OCI-LY7 (cell line): ENCODE data around the gene DAZAP1. TPM values are rescaled to one million over a fixed set of nuclear protein-coding genes. Genes with fewer than 3 reads are reported as not detected.

Experiments used
- BruUV-seq: library from RNA; stranded (reverse); fragments of 400-500 nt; replicated peaks from 2 replicates; lab custom pipeline; 2021; lab: Mats Ljungman, UMichigan
- CTCF ChIA-PET: fragments of 300-600 bp; sonication (Branson Sonifier 250); formaldehyde crosslinking; loops from one replicate; lab custom pipeline; 2022; ENCODE audit warnings: antibody characterized with exemption; ENCODE audit not compliant: unreplicated experiment; lab: Charles Lee
- POLR2A ChIA-PET: fragments of 300-600 bp; sonication (Branson Sonifier 250); formaldehyde crosslinking; loops from one replicate; lab custom pipeline; 2022; ENCODE audit warnings: antibody characterized with exemption; lab: Charles Lee
- DNase-seq: peaks from one replicate; pipeline ENCODE4 v3.0.0-alpha.2; 2015; ENCODE audit warnings: low spot score
- H2AFZ ChIP-seq: fragments of 200-600 bp; sonication (generic), shearing (Covaris generic); 2 replicates; pipeline ENCODE4 v1.6.1; 2014; ENCODE audit warnings: mild to moderate bottlenecking, antibody characterized with exemption, low read length, moderate library complexity
- H3K27ac ChIP-seq: fragments of 200-600 bp; sonication (generic); 2 replicates; pipeline ENCODE4 v1.5.1; 2014; ENCODE audit warnings: mixed run types, low read depth, mild to moderate bottlenecking, moderate library complexity, low read length, inconsistent platforms; ENCODE audit not compliant: poor library complexity, severe bottlenecking
- H3K36me3 ChIP-seq: fragments of 200-600 bp; sonication (generic); 2 replicates; pipeline ENCODE4 v1.6.1; 2014; ENCODE audit warnings: mild to moderate bottlenecking, antibody characterized with exemption, low read length, moderate library complexity, mixed read lengths; ENCODE audit not compliant: insufficient read depth
- H3K4me1 ChIP-seq: fragments of 200-600 bp; sonication (generic); 2 replicates; pipeline ENCODE4 v1.5.1; 2014; ENCODE audit warnings: mild to moderate bottlenecking, low read length; ENCODE audit not compliant: insufficient read depth, poor library complexity, severe bottlenecking
- H3K4me2 ChIP-seq: fragments of 200-600 bp; sonication (generic); 2 replicates; pipeline ENCODE4 v1.6.1; 2014; ENCODE audit warnings: mild to moderate bottlenecking, low read length
- H3K4me3 ChIP-seq: fragments of 200-600 bp; sonication (generic); 2 replicates; pipeline ENCODE4 v1.5.1; 2014; ENCODE audit warnings: mild to moderate bottlenecking, low read depth, low read length; ENCODE audit not compliant: poor library complexity, severe bottlenecking
- H3K79me2 ChIP-seq: fragments of 200-600 bp; sonication (generic); 2 replicates; pipeline ENCODE4 v1.6.1; 2016; ENCODE audit warnings: low read depth, mild to moderate bottlenecking, low read length, moderate library complexity, mixed read lengths; ENCODE audit not compliant: insufficient read depth
- H3K9me2 ChIP-seq: fragments of 200-600 bp; sonication (generic); 2 replicates; pipeline ENCODE4 v1.6.1; 2016; ENCODE audit warnings: mild to moderate bottlenecking, low read length, mixed read lengths; ENCODE audit not compliant: insufficient read depth
- H3K9me3 ChIP-seq: fragments of 200-600 bp; sonication (generic); 2 replicates; pipeline ENCODE4 v1.6.1; 2014; ENCODE audit warnings: mild to moderate bottlenecking, mixed run types, low read length, mixed read lengths
- H4K20me1 ChIP-seq: fragments of 200-600 bp; sonication (generic); 2 replicates; pipeline ENCODE4 v1.6.1; 2014; ENCODE audit warnings: mild to moderate bottlenecking, antibody characterized with exemption, low read length, moderate library complexity, mixed read lengths; ENCODE audit not compliant: insufficient read depth
- EZH2phosphoT487 ChIP-seq: fragments of 200-600 bp; sonication (generic); IDR thresholded peaks from 2 replicates; pipeline ENCODE4 v1.6.1; 2018; ENCODE audit warnings: low read depth, borderline replicate concordance, mild to moderate bottlenecking, mixed run types, antibody characterized with exemption, low read length, moderate library complexity, mixed read lengths
- intact Hi-C: fragments of 100-400 bp; cut with micrococcal nuclease; formaldehyde crosslinking; loops from one replicate; pipeline ENCODE4 v1.10.0; 2022; ENCODE audit not compliant: unreplicated experiment
- total RNA-seq, 2 experiments: library from RNA; depleted of rRNA in 1 of 2; stranded (reverse); fragments of >200 nt in 1 of 2; shearing (Covaris generic) in 1 of 2; gene quantifications; 2 replicates each; pipeline ENCODE4 v1.2.3, GENCODE V29; 2014 to 2022
- TF ChIP-seq, protein P1 (sequence below): fragments of 200-600 bp; sonication (generic); conservative IDR thresholded peaks from 2 replicates; pipeline ENCODE4 v1.5.1; 2014; ENCODE audit warnings: mild to moderate bottlenecking, antibody characterized with exemption, low read length, moderate library complexity, mixed read lengths

DAZAP1 gene
- total RNA-seq, 2 experiments from 2014 or later, result 170 to 373 TPM

GRCh38 chr19:1397838-1398237 is 9.5 kb upstream of the DAZAP1 start:
- POLR2A ChIA-PET, result no interaction called here
- Histone ChIP-seq H3K27ac (no peak overlapping the region), H3K36me3 (peaks cover 40% of the 10 kb centered on the region), H4K20me1 (no peaks in the 10 kb centered on the region), H3K4me1 (peaks cover 9% of the 10 kb centered on the region), H3K79me2 (no peaks in the 10 kb centered on the region), H3K9me3 (no peaks in the 10 kb centered on the region), H2AFZ (no peak overlapping the region), H3K4me3 (no peak overlapping the region), H3K4me2 (no peak overlapping the region), H3K9me2 (no peaks in the 10 kb centered on the region)
- TF ChIP-seq EZH2phosphoT487, result no peak
- TF ChIP-seq, protein P1, sequence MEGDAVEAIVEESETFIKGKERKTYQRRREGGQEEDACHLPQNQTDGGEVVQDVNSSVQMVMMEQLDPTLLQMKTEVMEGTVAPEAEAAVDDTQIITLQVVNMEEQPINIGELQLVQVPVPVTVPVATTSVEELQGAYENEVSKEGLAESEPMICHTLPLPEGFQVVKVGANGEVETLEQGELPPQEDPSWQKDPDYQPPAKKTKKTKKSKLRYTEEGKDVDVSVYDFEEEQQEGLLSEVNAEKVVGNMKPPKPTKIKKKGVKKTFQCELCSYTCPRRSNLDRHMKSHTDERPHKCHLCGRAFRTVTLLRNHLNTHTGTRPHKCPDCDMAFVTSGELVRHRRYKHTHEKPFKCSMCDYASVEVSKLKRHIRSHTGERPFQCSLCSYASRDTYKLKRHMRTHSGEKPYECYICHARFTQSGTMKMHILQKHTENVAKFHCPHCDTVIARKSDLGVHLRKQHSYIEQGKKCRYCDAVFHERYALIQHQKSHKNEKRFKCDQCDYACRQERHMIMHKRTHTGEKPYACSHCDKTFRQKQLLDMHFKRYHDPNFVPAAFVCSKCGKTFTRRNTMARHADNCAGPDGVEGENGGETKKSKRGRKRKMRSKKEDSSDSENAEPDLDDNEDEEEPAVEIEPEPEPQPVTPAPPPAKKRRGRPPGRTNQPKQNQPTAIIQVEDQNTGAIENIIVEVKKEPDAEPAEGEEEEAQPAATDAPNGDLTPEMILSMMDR, result no peak
- no peak for DNase-seq
- no TSS peak for BruUV-seq
- intact Hi-C loops, result no loop called here
- CTCF ChIA-PET, result no interaction called here

- peaks cover 28% of the 10 kb centered on the region; the same call in 1 of the 2 replicates for H3K36me3 ChIP-seq
- no peak overlapping the region for H3K4me2 ChIP-seq
- DNase-seq, result no peak
- intact Hi-C loops, result no loop called here
- ChIA-PET POLR2A (no interaction called here), CTCF (no interaction called here)
- H3K4me1 ChIP-seq, result peaks cover 9% of the 10 kb centered on the region
- H4K20me1 ChIP-seq, result no peaks in the 10 kb centered on the region
- H3K9me2 ChIP-seq, result no peaks in the 10 kb centered on the region
- TF ChIP-seq EZH2phosphoT487, result no peak
- TF ChIP-seq, protein P1, result no peak
- H2AFZ ChIP-seq, result no peak overlapping the region
- no peak overlapping the region for H3K27ac ChIP-seq
- H3K79me2 ChIP-seq, result no peaks in the 10 kb centered on the region
- BruUV-seq, result no TSS peak
- H3K9me3 ChIP-seq, result no peaks in the 10 kb centered on the region
- no peak overlapping the region for H3K4me3 ChIP-seq
Observed at GRCh38 chr19:1399079-1399478, 8.3 kb upstream of the DAZAP1 start.

DNA sequence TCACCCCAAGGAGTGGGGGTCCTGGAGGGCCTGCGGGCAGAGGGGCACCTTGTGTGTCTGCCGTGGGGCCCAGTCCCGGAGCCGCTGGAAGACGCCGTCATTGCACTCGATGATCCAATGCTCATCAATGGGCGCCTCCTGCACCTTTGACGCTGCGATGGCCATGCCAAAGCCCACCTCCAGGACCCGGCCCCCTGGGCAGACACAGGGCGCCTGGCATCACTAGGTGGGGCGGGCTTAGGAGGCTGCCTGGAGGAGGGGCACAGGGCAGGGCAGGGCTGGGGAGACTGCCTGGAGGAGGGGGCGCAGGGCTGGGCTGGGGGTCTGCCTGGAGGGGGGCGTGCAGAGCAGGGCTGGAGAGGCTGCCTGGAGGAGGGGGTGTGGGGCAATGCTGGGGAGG is 7.6 kb upstream of the DAZAP1 start:
- H3K9me2 ChIP-seq, result no peaks in the 10 kb centered on the region
- no peaks in the 10 kb centered on the region for H3K79me2 ChIP-seq
- ChIA-PET CTCF (no interaction called here), POLR2A (no interaction called here)
- peaks cover 22% of the 10 kb centered on the region; the same call in 1 of the 2 replicates for H3K36me3 ChIP-seq
- no TSS peak for BruUV-seq
- H3K9me3 ChIP-seq, result no peaks in the 10 kb centered on the region
- no peak overlapping the region for H2AFZ ChIP-seq
- no peaks in the 10 kb centered on the region for H4K20me1 ChIP-seq
- intact Hi-C loops, result no loop called here
- no peak overlapping the region for H3K27ac ChIP-seq
- TF ChIP-seq EZH2phosphoT487, result no peak
- TF ChIP-seq, protein P1, result no peak
- no peak for DNase-seq
- no peak overlapping the region for H3K4me3 ChIP-seq
- peaks cover 9% of the 10 kb centered on the region for H3K4me1 ChIP-seq
- H3K4me2 ChIP-seq, result no peak overlapping the region
